Smooth muscle cell (in vitro differentiated cells): ENCODE results near the gene ANXA5. TPM values are rescaled to one million over a fixed set of nuclear protein-coding genes. Genes with fewer than 3 reads are reported as not detected.
"Not testable (repeated sequence)": the region's sequence is repeated elsewhere in the genome, so short reads cannot be mapped to it uniquely, and the experiment has no call there.

Experiments used
- DNase-seq: peaks from one replicate; lab custom pipeline; 2025; ENCODE audit not compliant: unreplicated experiment; lab: John Stamatoyannopoulos, UW
- H2AFZ ChIP-seq: fragments of 200-600 bp; sonication (generic); 2 replicates; pipeline ENCODE4 v1.6.0; 2016; ENCODE audit warnings: antibody characterized with exemption, low read depth, mild to moderate bottlenecking
- H3F3A ChIP-seq: fragments of 200-600 bp; sonication (generic); 2 replicates; pipeline ENCODE4 v1.6.0; 2017; ENCODE audit warnings: antibody characterized with exemption, low read depth
- H3K27ac ChIP-seq: fragments of 200-600 bp; sonication (generic); 2 replicates; pipeline ENCODE4 v1.5.1; 2016; ENCODE audit warnings: low read depth, mild to moderate bottlenecking
- H3K27me3 ChIP-seq: fragments of 200-600 bp; sonication (generic); 2 replicates; pipeline ENCODE4 v1.6.1; 2016; ENCODE audit warnings: low read depth, mild to moderate bottlenecking
- H3K36me3 ChIP-seq: fragments of 200-600 bp; sonication (generic); 2 replicates; pipeline ENCODE4 v1.5.1; 2016; ENCODE audit warnings: low read depth
- H3K4me1 ChIP-seq: fragments of 200-600 bp; sonication (generic); 2 replicates; pipeline ENCODE4 v1.5.1; 2016; ENCODE audit warnings: low read depth
- H3K4me2 ChIP-seq: fragments of 200-600 bp; sonication (generic); 2 replicates; pipeline ENCODE4 v1.6.0; 2016; ENCODE audit warnings: mild to moderate bottlenecking
- H3K4me3 ChIP-seq: fragments of 200-600 bp; sonication (generic); 2 replicates; pipeline ENCODE4 v1.5.1; 2016; ENCODE audit warnings: mild to moderate bottlenecking
- H3K79me2 ChIP-seq: fragments of 200-600 bp; sonication (generic); 2 replicates; pipeline ENCODE4 v1.6.0; 2016; ENCODE audit warnings: low read depth, mild to moderate bottlenecking
- H3K9ac ChIP-seq: fragments of 200-600 bp; sonication (generic); 2 replicates; pipeline ENCODE4 v1.6.0; 2016; ENCODE audit warnings: low read depth
- H3K9me3 ChIP-seq: fragments of 200-600 bp; sonication (generic); replicated peaks from 2 replicates; pipeline ENCODE4 v1.5.1; 2016; ENCODE audit warnings: low read depth
- H4K20me1 ChIP-seq: fragments of 200-600 bp; sonication (generic); 2 replicates; pipeline ENCODE4 v1.6.0; 2016; ENCODE audit warnings: low read depth
- CTCF ChIP-seq: fragments of 200-600 bp; sonication (generic); IDR thresholded peaks from 2 replicates; pipeline ENCODE4 v1.5.1; 2017; ENCODE audit warnings: borderline replicate concordance, mild to moderate bottlenecking, antibody characterized with exemption; ENCODE audit not compliant: insufficient read depth, poor library complexity, severe bottlenecking
- WGBS: methylation state at CpG from one replicate; pipeline ENCODE4 v1.1.7; 2016; ENCODE audit warnings: low lambda C conversion rate; 5-methylcytosine and 5-hydroxymethylcytosine counted together
- polyA plus RNA-seq: library from polyadenylated mRNA; unstranded; fragments of >200 nt; fragmentation: Nextera tagmentation; extraction: Ambion mirVana; gene quantifications from 2 replicates; pipeline ENCODE4 v1.2.1, GENCODE V29; 2016
- total RNA-seq: library from RNA; depleted of rRNA; stranded (reverse); fragments of >200 nt; gene quantifications from 2 replicates; pipeline ENCODE4 v1.2.3, GENCODE V29; 2014

The ANXA5 gene
- total and polyA plus RNA-seq, 2 experiments from 2014 or later = 481 to 597 TPM

- Histone ChIP-seq H3K4me2 (no peak overlapping the region), H3K27me3 (peaks cover 3% of the 10 kb centered on the region), H3F3A (no peaks in the 10 kb centered on the region), H3K4me1 (no peaks in the 10 kb centered on the region), H4K20me1 (no peaks in the 10 kb centered on the region), H3K79me2 (no peaks in the 10 kb centered on the region), H3K36me3 (no peaks in the 10 kb centered on the region), H3K9ac (no peak overlapping the region), H2AFZ (no peak overlapping the region), H3K4me3 (no peak overlapping the region), H3K27ac (no peak overlapping the region), H3K9me3 (no peaks in the 10 kb centered on the region)
- WGBS = 100% methylated on average over 1 of the region's 1 CpG
- DNase-seq = no peak
- TF ChIP-seq CTCF = no peak
Measured at GRCh38 chr4:121733942-121734341, 37.2 kb upstream of the ANXA5 start.

- H3K4me2 ChIP-seq, H3K9me3 ChIP-seq, H3K27ac ChIP-seq, H3K27me3 ChIP-seq, H4K20me1 ChIP-seq, H3K4me1 ChIP-seq, H3K36me3 ChIP-seq, H2AFZ ChIP-seq, DNase-seq, H3F3A ChIP-seq, H3K79me2 ChIP-seq, H3K9ac ChIP-seq, H3K4me3 ChIP-seq: not testable (repeated sequence)
- 100% methylated on average over 2 of the region's 2 CpGs for WGBS
Measured at GRCh38 chr4:121729753-121730152, 33.0 kb upstream of the ANXA5 start.

GRCh38 chr4:121728798-121729226, 32.0 kb upstream of the ANXA5 start:
- H3K4me3 ChIP-seq = no peak overlapping the region
- no peak for DNase-seq

GRCh38 chr4:121728066-121728465, 31.3 kb upstream of the ANXA5 start:
- WGBS = 19% methylated on average over 4 of the region's 4 CpGs
- Histone ChIP-seq H3K9ac (no peak overlapping the region), H3K27me3 (no peaks in the 10 kb centered on the region), H3K4me2 (no peak overlapping the region), H3F3A (peaks cover 7% of the 10 kb centered on the region), H3K4me1 (peaks cover 5% of the 10 kb centered on the region), H4K20me1 (no peaks in the 10 kb centered on the region), H2AFZ (no peak overlapping the region), H3K9me3 (no peaks in the 10 kb centered on the region), H3K36me3 (no peaks in the 10 kb centered on the region), H3K79me2 (no peaks in the 10 kb centered on the region), H3K4me3 (no peak overlapping the region), H3K27ac (peak overlapping the region; percentile 96)
- no peak for DNase-seq
- no peak for TF ChIP-seq CTCF

More at GRCh38 chr4:121728798-121729226, 32.0 kb upstream of the ANXA5 start:
- Histone ChIP-seq H3K4me1 (peaks cover 5% of the 10 kb centered on the region), H3K27ac (peak overlapping the region; percentile 96), H4K20me1 (no peaks in the 10 kb centered on the region), H3K4me2 (peak overlapping the region; percentile 58), H3K9ac (peak overlapping the region; percentile 73), H3K79me2 (no peaks in the 10 kb centered on the region), H3F3A (peaks cover 7% of the 10 kb centered on the region), H3K9me3 (no peaks in the 10 kb centered on the region), H3K27me3 (no peaks in the 10 kb centered on the region), H2AFZ (no peak overlapping the region), H3K36me3 (no peaks in the 10 kb centered on the region)
- no peak for TF ChIP-seq CTCF
- WGBS = 48% methylated on average over 3 of the region's 3 CpGs
